HAP-1 (cell line): ENCODE results near the gene ACOX3.
"Not testable (repeated sequence)": the region's sequence is repeated elsewhere in the genome, so short reads cannot be mapped to it uniquely, and the experiment has no call there.

ENCODE experiments used
- DNase-seq, 2 experiments: peaks; one replicate each; pipeline ENCODE4 v3.0.0-alpha.2; 2016 to 2020; ENCODE audit warnings: low spot score in 2 of 2
- H3K27me3 ChIP-seq: fragments of 250-450 bp; sonication (Bioruptor Pico); 2 replicates; pipeline ENCODE4 v1.5.1; 2020; ENCODE audit warnings: low read depth, mild to moderate bottlenecking, moderate library complexity
- H3K36me3 ChIP-seq: fragments of 250-450 bp; sonication (Bioruptor Pico); replicated peaks from 2 replicates; pipeline ENCODE4 v1.5.1; 2020; ENCODE audit warnings: mild to moderate bottlenecking
- H3K4me1 ChIP-seq: fragments of 250-450 bp; sonication (Bioruptor Pico); 2 replicates; pipeline ENCODE4 v1.5.1; 2020; ENCODE audit warnings: mild to moderate bottlenecking
- H3K4me3 ChIP-seq: fragments of 250-450 bp; sonication (Bioruptor Pico); 2 replicates; pipeline ENCODE4 v1.5.1; 2020; ENCODE audit warnings: mild to moderate bottlenecking, moderate library complexity
- H3K9me3 ChIP-seq: fragments of 250-450 bp; sonication (Bioruptor Pico); 2 replicates; pipeline ENCODE4 v1.5.1; 2020; ENCODE audit warnings: mild to moderate bottlenecking, moderate library complexity
- in situ Hi-C: fragments of 300-500 bp; cut with MboI; formaldehyde crosslinking; loops from 3 replicates; pipeline ENCODE4 v1.14.3; 2020; ENCODE audit warnings: low sequenced_read_pairs, inconsistent platforms, mixed read lengths

The ACOX3 gene

DNA sequence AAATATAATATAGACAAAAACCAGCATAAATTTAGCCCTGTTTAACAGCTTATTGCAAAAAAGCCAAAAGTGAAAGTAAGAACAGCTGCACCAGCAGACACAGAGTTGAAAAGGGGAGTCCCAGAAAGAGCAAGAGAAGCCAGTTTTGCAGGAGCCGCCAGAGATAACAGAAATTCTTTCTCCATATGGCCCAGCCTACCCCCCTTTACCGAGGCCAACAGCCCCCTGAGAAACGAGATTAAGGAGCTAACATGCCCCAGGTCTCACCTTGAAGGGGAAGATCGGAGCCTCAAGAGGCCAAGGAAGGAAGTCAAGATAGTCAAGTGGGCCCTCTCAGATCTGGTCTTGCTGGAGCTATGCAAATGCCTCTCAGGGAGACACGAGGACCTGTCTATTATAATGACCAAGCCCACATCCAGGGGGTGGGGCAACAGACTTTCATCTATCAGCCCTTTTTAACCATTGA lies 4.8 kb downstream of the ACOX3 start:
- Histone ChIP-seq H3K4me3 (no peak overlapping the region), H3K9me3 (no peaks in the 10 kb centered on the region; the same call in 1 of the 2 replicates), H3K27me3 (no peaks in the 10 kb centered on the region), H3K36me3 (no peaks in the 10 kb centered on the region), H3K4me1 (peaks cover 4% of the 10 kb centered on the region; the same call in 1 of the 2 replicates)
- in situ Hi-C loops: no loop called here
- no peak for DNase-seq

DNA sequence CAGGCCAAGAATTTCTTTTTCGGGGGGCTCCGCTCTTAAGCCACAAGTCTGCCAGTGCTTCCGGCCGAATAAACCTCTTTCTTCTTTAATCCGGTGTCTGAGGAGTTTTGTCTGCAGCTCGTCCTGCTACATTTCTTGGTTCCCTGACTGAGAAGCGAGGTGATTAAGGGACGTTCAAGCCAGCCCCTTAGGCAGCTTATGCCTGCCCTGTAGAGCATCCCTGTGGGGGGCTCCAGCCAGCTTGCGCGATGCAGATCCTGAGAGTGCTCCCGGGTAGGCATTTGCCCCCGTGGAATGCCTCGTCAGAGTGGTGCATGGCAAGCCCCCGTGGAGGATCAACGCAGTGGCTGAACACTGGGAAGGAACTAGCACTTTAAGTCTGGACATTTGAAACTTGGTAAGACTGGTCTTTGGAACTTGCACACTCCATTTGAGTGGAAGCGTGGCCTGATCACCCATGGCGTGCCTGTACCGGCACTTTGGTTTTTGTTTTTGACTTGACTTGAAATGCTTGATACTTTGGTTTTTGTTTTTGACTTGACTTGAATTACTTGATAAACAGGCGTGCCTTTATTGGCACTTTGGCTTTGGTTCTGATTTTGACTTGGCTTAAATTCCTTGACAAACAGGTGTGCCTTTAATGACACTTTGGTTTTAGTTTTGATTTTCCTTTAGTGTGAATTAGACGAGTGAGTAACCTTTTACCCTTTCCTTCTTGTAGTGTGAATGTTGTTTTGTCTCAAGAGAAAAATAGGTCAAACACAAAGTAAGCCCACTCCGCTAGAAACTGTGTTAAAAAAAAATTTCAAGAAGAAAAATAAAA lies 6.1 kb downstream of the ACOX3 start:
- H3K9me3 ChIP-seq: no peaks in the 10 kb centered on the region; the same call in 1 of the 2 replicates
- in situ Hi-C loops: no loop called here
- no peak for DNase-seq
- no peaks in the 10 kb centered on the region for H3K36me3 ChIP-seq
- H3K4me3 ChIP-seq: no peak overlapping the region
- H3K27me3 ChIP-seq: no peaks in the 10 kb centered on the region
- peaks cover 3% of the 10 kb centered on the region; the same call in 1 of the 2 replicates for H3K4me1 ChIP-seq

DNA sequence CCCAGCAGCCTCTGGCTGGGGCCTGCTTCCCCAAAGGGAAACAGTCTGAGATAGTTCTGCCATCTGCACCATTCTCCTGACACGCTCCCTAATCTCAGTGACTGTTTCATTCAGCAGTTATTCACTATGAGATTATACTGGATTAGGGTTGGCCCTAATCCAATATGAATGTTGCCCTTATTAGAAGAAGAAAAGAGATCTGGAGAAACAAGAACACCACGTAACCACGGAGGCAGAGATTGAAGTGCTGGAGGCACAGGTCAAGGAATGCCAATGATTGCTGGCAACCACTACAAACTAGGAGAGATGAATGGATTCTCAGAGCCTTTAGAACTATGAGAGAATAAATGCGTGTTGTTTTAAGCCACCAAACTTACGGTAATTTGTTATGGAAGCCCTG lies 7.4 kb downstream of the ACOX3 start:
- H3K36me3 ChIP-seq: no peaks in the 10 kb centered on the region
- in situ Hi-C loops: no loop called here

DNA sequence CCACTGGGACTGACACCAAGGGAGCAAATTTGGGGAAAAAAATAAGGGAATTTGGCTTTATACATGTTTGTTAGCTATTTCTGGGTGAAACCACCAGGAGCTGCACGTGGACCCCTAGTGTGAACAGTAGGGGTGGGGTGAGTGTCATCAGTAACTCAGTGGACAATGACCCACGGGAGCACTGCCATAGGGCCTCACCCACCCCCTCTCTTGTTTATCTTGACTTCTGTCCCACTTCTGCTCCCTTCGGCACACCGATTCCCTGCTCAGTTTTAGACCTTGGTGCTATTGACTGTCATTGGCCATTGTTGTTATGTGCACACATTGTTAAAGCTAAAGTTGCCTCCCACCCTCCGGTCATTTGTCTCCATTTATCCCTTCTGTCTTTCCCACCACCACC lies 9.0 kb downstream of the ACOX3 start:
- in situ Hi-C loops: no loop called here
- H3K9me3 ChIP-seq: no peaks in the 10 kb centered on the region

More for the DNA sequence above, 7.4 kb downstream of the ACOX3 start:
- no peak for DNase-seq
- no peaks in the 10 kb centered on the region for H3K9me3 ChIP-seq
- no peak overlapping the region for H3K4me3 ChIP-seq
- no peaks in the 10 kb centered on the region; the same call in none of the 2 replicates for H3K4me1 ChIP-seq
- no peaks in the 10 kb centered on the region for H3K27me3 ChIP-seq

DNA sequence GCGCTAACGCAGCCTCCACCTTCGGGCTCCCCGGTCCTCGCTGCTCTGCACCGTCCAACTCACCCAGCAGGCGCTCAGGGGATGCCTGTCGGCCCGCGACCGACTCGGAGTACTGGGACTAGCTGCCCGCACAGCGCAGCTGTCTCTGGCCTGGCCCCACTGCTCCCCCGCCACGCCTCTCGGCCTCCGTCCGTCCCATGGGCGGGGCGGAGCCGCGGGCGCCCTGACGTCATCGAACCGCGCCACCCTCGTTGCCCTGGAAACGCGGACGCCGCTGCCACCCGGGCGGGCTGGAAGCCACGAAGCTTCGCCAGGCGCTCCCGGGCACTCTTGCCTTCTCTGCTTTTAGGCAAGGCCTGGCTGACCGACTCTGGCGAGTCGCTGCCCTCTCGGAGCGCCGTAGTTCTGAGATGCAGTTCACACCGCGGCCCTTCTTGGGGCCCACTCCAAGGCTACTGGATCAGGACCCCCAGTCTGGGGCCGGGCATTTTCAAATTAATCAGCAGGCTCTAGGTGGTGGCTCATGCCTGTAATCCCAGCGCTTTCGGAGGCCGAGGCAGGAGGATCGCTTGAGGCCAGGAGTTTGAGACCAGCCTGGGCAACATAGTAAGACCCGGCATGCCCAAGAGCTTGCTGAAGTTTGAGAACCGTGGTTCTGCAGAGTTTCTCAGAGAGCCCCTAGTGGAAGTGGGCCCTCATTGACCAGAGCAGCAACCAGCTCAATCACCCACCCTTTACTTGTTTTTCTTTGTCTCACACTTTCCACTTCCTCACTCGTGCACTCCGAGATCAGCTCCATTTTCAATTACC lies 12.0 kb downstream of the ACOX3 start:
- in situ Hi-C loops: no loop called here
- H3K27me3 ChIP-seq: no peaks in the 10 kb centered on the region
- no peaks in the 10 kb centered on the region for H3K36me3 ChIP-seq
- peak overlapping the region; percentile 59 for H3K4me3 ChIP-seq
- H3K4me1 ChIP-seq: no peaks in the 10 kb centered on the region; the same call in none of the 2 replicates
- peak; percentile 63 to 92 for DNase-seq
- no peaks in the 10 kb centered on the region for H3K9me3 ChIP-seq

More for the DNA sequence above, 9.0 kb downstream of the ACOX3 start:
- Histone ChIP-seq H3K27me3 (no peaks in the 10 kb centered on the region), H3K4me1 (no peaks in the 10 kb centered on the region; the same call in none of the 2 replicates), H3K4me3 (no peak overlapping the region), H3K36me3 (no peaks in the 10 kb centered on the region)
- no peak for DNase-seq

DNA sequence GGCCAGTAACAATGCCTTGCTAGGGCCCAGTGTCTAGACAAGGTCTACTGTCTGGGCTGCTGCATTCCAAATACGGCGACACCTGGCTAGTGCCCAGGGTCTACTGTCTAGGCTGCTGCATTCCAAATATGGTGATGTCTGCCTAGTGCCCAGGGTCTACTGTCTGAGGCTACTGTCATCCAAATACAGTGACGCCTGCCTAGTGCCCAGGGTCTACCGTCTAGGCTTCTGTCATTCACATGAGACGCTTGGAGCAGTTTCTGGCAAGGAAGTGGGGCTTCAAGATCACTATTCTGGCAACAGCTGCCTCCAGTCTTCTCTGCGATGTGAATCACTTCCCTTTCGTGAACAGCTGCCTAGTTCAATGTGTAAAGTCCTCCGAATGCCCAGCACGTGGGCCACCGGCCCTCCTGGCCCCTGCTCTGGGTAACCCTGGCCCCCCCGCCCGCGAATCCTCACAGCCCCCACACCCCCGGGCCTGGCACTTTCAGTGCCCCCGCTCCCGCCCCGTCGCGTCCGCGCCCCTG lies 12.7 kb downstream of the ACOX3 start:
- H3K4me3 ChIP-seq: peak overlapping the region; percentile 59
- H3K36me3 ChIP-seq: no peaks in the 10 kb centered on the region
- H3K27me3 ChIP-seq: no peaks in the 10 kb centered on the region
- H3K9me3 ChIP-seq: no peaks in the 10 kb centered on the region
- H3K4me1 ChIP-seq: no peaks in the 10 kb centered on the region; the same call in none of the 2 replicates
- in situ Hi-C loops: no loop called here
- no peak for DNase-seq

DNA sequence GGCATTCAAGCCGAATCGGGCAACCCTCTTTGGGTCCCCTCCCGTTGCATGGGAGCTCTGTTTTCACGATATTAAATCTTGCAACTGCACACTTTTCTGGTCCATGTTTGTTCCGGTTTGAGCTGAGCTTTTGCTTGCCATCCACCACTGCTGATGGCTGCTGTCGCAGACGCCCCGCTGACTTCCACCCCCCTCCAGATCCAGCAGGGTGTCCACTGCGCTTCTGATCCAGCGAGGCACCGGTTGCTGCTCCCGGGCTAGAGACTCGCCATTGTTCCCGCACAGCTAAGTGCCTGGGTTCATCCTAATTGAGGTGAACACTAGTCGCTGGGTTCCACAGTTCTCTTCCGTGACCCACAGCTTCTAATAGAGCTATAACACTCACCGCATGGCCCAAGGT lies 13.3 kb downstream of the ACOX3 start:
- Histone ChIP-seq H3K36me3 (no peaks in the 10 kb centered on the region), H3K4me3 (peak overlapping the region; percentile 59; the same call in 1 of the 2 replicates), H3K9me3 (no peaks in the 10 kb centered on the region), H3K27me3 (no peaks in the 10 kb centered on the region), H3K4me1 (no peaks in the 10 kb centered on the region; the same call in none of the 2 replicates)
- DNase-seq: no peak
- in situ Hi-C loops: no loop called here

DNA sequence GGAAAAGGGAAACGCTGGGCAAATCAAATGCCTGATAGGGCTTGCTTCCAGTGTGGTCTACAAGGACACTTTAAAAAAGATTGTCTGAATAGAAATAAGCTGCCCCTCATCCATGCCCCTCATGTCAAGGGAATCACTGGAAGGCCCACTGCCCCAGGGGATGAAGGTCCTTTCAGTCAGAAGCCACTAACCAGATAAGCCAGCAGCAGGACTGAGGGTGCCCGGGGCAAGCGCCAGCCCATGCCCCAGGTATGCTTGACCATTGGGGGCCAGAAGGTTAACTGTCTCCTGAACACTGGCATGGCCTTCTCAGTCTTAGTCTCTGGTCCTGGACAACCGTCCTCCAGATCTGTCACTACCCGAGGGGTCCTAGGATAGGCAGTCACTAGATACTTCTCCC lies 17.7 kb downstream of the ACOX3 start:
- Histone ChIP-seq H3K36me3 (no peaks in the 10 kb centered on the region), H3K9me3 (no peaks in the 10 kb centered on the region), H3K27me3 (no peaks in the 10 kb centered on the region), H3K4me1 (no peaks in the 10 kb centered on the region), H3K4me3 (no peak overlapping the region)
- in situ Hi-C loops: no loop called here
- DNase-seq: no peak

DNA sequence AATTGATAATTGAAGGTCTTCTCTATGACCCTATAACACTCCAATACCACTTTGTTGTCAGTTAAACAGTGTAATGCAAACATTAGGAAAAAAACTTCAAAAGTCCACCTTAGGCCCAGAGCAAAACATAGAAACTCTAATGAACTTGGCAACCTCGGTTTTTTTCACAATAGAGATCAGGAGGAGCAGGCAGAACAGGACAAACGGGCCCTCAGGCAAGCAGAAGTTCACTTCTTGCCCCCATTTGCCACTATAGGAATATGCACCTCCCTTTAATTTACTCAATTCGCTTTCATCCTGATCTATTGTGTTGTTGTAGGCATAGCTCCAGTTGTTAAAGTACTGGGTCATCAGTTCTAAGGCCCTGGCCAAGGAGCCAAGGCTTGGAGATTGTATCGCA lies 18.2 kb downstream of the ACOX3 start:
- no peak for DNase-seq
- no peak overlapping the region for H3K4me3 ChIP-seq
- no peaks in the 10 kb centered on the region for H3K36me3 ChIP-seq
- H3K27me3 ChIP-seq: no peaks in the 10 kb centered on the region
- no peaks in the 10 kb centered on the region for H3K4me1 ChIP-seq
- no peaks in the 10 kb centered on the region for H3K9me3 ChIP-seq
- in situ Hi-C loops: no loop called here

DNA sequence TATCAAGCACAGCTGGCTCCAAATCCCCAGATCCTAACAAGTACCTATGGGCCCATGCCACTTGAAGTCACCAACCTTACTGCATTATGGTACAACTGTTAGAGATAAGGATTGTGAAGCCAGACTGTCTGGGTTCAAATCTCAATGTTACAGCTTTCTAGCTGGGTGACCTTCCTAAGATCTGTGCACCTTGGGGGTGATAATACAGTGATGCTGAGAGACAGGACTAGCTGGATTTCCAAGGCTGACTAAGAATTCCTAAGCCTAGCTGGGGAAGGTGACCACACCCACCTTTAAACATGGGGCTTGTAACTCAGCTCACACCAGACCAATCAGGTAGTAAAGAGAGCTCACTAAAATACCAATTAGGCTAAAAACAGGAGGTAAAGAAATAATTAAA lies 20.4 kb downstream of the ACOX3 start:
- in situ Hi-C loops, DNase-seq, H3K4me3 ChIP-seq, H3K27me3 ChIP-seq, H3K36me3 ChIP-seq, H3K4me1 ChIP-seq, H3K9me3 ChIP-seq: not testable (repeated sequence)

DNA sequence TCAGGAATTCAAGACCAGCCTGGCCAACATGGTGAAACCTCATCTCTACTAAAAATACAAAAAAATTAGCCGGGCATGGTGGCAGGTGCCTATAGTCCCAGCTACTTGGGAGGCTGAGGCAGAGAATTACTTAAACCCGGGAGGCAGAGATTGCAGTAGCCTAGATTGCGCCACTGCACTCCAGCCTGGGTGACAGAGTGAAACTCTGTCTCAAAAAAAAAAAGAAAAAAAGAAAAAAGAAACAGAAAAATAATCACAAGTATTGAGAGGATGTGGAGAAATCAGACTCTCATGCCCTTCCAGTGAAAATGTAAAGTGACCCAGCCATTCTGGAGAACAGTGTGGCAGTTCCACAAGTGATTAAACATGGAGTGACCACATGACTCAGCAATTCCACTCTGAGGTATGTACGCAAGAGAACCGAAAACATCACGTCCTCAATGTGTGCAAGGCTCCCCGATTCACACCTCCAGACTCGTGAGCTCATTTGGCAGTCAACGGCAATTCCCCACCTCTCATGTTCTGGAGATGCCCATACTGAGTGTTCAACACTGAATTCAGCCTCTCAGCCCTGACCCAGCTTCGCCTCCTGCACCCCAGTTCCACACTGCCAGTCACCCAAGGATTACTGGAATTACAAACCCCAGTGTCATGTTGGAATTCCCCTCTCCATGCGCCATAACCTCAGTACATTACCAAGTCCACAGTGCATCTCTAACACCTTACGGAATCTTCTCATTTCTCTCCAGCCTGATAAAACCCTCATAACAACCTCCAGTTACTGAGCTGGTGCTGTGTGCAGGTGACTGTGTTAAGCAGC lies 21.1 kb downstream of the ACOX3 start:
- Histone ChIP-seq H3K4me1 (no peaks in the 10 kb centered on the region), H3K36me3 (no peaks in the 10 kb centered on the region), H3K27me3 (no peaks in the 10 kb centered on the region), H3K9me3 (no peaks in the 10 kb centered on the region), H3K4me3 (no peak overlapping the region)
- in situ Hi-C loops: no loop called here
- no peak for DNase-seq

DNA sequence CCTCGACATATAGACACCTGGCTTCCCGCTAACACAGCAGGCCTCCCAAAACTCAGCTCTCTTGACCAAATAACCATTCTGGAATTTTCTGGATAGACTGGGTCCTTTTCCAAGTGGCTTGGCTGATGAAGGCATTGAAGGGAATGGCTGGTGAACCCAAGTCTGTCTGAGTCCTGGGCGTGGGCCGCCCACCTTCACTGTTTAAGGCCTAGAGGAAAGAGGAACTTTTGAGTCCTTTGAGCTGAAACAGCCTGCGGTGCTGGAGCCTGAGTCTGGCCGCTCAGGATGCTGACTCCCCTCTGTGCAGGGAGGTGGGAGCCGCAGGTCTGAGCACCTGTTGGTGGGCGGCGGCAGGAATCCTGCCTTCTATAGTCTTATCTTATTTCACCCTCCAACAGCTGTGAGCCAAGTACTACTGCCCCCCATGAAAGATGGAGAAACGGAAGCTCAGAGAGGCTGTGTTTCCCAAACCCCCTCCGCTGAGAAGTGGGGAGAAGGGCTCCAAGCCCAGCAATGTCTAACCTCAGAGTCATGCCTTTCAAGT lies 23.4 kb downstream of the ACOX3 start:
- Histone ChIP-seq H3K27me3 (no peaks in the 10 kb centered on the region), H3K4me1 (no peaks in the 10 kb centered on the region), H3K9me3 (no peaks in the 10 kb centered on the region), H3K4me3 (no peak overlapping the region), H3K36me3 (no peaks in the 10 kb centered on the region)
- no peak for DNase-seq
- in situ Hi-C loops: no loop called here

DNA sequence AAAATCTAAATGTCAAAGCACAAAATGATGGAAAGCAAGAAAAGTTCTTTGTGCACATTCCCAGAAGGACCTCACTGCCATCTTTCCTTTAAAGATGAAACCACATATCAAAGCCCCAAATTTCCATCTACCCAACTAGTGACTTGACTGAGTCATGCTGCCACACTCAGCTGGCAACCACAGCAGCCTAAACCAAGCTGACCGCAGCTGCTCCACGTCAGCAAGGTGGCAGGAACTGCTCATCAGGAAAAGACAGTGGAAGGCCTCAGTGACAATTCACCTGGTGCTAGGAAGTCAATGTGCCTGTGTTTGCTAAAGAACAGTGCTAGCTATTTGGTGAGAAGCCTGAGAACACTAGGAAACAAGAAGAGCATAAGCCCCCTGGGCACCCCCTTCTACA lies 26.1 kb downstream of the ACOX3 start:
- in situ Hi-C loops: no loop called here
- Histone ChIP-seq H3K4me1 (0 out of 2 replicates have a peak, but pooled peaks cover 2% of the 10 kb centered on the region), H3K4me3 (no peak overlapping the region), H3K27me3 (no peaks in the 10 kb centered on the region), H3K9me3 (no peaks in the 10 kb centered on the region), H3K36me3 (no peaks in the 10 kb centered on the region)
- DNase-seq: no peak
